HG02571 (cell line): ENCODE results near the gene GRID1.
"Not testable (repeated sequence)": the region's sequence is repeated elsewhere in the genome, so short reads cannot be mapped to it uniquely, and the experiment has no call there.

Experiments used
- ATAC-seq: cut with Tn5 transposase; IDR thresholded peaks from one replicate; pipeline ENCODE4 v1.9.1; 2021; ENCODE audit warnings: mild to moderate bottlenecking, moderate library complexity; ENCODE audit not compliant: unreplicated experiment

The GRID1 gene

GRCh38 chr10:86178401-86179152, 188.0 kb downstream of the GRID1 start:
- ATAC-seq = no peak

GRCh38 chr10:86177537-86178155, 188.9 kb downstream of the GRID1 start:
- ATAC-seq = no peak

GRCh38 chr10:86176850-86177536, 189.6 kb downstream of the GRID1 start:
- no peak for ATAC-seq

- ATAC-seq = not testable (repeated sequence)
These were observed 191.1 kb downstream of the GRID1 start for GRCh38 chr10:86175476-86175875.

- no peak for ATAC-seq
These were observed 194.3 kb downstream of the GRID1 start for GRCh38 chr10:86172301-86172700.

- ATAC-seq = no peak
These were observed 196.1 kb downstream of the GRID1 start for GRCh38 chr10:86170255-86171108.

- ATAC-seq = no peak
These were observed 196.9 kb downstream of the GRID1 start for GRCh38 chr10:86169506-86170254.

GRCh38 chr10:86169066-86169465, 197.5 kb downstream of the GRID1 start:
- no peak for ATAC-seq

- no peak for ATAC-seq
These were observed 198.3 kb downstream of the GRID1 start for GRCh38 chr10:86168256-86168655.

GRCh38 chr10:86167762-86168128, 198.8 kb downstream of the GRID1 start:
- ATAC-seq = no peak

GRCh38 chr10:86167121-86167761, 199.4 kb downstream of the GRID1 start:
- no peak for ATAC-seq

GRCh38 chr10:86165666-86166065, 200.9 kb downstream of the GRID1 start:
- ATAC-seq = no peak

GRCh38 chr10:86164960-86165630, 201.5 kb downstream of the GRID1 start:
- no peak for ATAC-seq

GRCh38 chr10:86164174-86164774, 202.3 kb downstream of the GRID1 start:
- no peak for ATAC-seq

GRCh38 chr10:86163522-86164173, 202.9 kb downstream of the GRID1 start:
- ATAC-seq = no peak

- no peak for ATAC-seq
These were observed 203.7 kb downstream of the GRID1 start for GRCh38 chr10:86162696-86163400.

- ATAC-seq = no peak
These were observed 204.6 kb downstream of the GRID1 start for GRCh38 chr10:86162036-86162435.
